ENCODE data around the gene REEP1.

REEP1 gene

DNA sequence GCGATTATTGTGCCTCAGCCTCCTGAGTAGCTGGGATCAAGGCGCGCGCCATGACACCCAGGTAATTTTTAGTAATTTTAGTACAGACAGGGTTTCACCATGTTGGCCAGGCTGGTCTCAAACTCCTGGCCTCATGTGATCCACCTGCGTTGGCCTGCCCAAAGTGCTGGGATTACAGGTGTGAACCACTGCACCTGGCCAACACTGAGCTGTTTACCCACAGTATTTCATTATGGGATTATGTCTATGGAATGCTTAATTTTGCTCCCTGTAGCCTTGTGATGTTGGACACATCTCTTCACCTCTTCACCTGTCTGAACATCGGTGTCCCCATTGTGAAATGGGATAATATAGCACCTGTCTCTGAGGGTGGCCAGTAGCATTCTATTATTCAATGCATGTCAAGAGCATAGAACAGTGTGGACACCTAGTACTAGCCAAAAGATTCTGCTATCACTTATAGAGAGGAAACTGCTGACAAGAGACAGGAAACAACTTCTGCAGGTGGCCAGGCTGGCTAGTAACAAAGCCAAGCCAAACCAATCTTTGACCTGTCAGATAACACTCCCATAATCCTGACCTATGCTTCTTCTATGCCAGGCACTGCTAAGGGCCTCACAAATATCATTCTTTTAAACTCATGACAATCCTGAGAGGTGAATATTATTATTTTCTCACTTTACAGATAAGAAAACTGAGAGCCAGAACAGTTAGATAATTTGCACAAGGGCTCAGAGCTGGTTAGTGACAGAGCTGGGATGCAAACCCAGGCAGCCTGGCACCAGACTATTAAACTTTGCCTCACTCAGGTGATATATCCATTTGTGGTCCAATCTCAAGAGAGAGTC, 29.4 kb upstream of the REEP1 start:
- no peak overlapping the region for H3K4me3 ChIP-seq (ENCODE audit: low read depth, low read length)
- TF ChIP-seq, protein P1, sequence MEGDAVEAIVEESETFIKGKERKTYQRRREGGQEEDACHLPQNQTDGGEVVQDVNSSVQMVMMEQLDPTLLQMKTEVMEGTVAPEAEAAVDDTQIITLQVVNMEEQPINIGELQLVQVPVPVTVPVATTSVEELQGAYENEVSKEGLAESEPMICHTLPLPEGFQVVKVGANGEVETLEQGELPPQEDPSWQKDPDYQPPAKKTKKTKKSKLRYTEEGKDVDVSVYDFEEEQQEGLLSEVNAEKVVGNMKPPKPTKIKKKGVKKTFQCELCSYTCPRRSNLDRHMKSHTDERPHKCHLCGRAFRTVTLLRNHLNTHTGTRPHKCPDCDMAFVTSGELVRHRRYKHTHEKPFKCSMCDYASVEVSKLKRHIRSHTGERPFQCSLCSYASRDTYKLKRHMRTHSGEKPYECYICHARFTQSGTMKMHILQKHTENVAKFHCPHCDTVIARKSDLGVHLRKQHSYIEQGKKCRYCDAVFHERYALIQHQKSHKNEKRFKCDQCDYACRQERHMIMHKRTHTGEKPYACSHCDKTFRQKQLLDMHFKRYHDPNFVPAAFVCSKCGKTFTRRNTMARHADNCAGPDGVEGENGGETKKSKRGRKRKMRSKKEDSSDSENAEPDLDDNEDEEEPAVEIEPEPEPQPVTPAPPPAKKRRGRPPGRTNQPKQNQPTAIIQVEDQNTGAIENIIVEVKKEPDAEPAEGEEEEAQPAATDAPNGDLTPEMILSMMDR (IDR thresholded peaks at IDR 0.05; ENCODE audit: borderline replicate concordance, insufficient read depth, low read depth, low read length), result no peak

DNA sequence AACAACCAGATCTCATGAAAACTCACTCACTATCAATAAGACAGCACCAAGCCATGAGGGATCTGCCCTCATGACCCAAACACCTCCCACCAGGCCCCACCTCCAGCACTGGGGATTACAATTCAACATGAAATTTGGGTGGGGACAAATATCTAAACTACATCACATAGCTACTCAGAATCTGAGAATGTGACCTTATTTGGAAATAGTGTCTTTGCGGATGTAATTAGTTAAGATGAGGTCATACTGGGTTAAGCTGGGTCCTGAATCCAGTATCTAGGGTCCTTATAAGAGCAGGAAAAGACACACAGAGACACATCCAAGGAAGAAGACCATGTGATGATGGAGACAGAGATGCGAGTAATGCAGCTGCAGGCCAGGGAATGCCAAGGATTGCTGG, 27.5 kb upstream of the REEP1 start:
- TF ChIP-seq, protein P1 (IDR thresholded peaks at IDR 0.05; ENCODE audit: borderline replicate concordance, insufficient read depth, low read depth, low read length), result no peak
- H3K4me3 ChIP-seq (ENCODE audit: low read depth, low read length), result no peak overlapping the region

DNA sequence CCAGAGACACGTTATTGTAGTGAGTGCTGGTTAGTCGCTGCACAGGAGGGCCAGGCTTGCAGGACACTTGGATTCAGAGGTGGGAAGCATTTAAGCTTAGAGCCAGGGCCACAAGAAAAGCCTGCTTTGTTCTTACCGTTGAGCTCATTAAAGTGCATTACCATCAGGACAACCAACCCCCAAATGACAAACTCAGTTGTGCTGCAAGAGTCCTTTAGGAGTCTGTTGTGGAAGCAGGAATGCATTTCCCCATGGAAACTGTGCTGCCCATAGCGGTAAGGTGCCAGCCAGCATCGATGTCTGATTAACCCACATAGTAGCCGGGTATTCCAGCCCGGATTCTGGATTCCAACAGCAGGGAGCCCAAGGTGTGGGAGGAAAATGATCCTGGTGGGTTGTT, 23.4 kb upstream of the REEP1 start:
- TF ChIP-seq, protein P1 (IDR thresholded peaks at IDR 0.05; ENCODE audit: borderline replicate concordance, insufficient read depth, low read depth, low read length), result no peak
- H3K4me3 ChIP-seq (ENCODE audit: low read depth, low read length), result no peak overlapping the region

DNA sequence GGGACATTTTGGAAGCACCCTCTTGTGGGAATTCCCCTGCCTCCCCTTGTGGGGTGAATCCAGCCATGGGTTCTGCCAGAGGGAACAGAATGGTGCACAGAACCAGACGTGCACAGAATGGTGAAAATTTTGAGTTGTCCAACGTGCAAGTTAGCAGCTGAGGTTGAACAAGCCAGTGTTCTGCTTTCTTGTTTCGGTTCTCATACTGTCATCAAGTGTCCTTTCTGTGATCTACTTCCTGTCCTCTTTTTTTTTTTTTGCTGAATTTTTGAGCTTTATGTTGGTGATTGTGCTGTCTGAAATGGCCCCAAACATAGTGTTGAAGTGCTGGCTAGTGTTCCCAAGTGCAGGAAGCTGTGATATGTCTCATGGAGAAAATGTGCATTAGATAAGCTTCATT, 21.5 kb upstream of the REEP1 start:
- TF ChIP-seq, protein P1 (IDR thresholded peaks at IDR 0.05; ENCODE audit: borderline replicate concordance, insufficient read depth, low read depth, low read length), result no peak
- no peak overlapping the region for H3K4me3 ChIP-seq (ENCODE audit: low read depth, low read length)

DNA sequence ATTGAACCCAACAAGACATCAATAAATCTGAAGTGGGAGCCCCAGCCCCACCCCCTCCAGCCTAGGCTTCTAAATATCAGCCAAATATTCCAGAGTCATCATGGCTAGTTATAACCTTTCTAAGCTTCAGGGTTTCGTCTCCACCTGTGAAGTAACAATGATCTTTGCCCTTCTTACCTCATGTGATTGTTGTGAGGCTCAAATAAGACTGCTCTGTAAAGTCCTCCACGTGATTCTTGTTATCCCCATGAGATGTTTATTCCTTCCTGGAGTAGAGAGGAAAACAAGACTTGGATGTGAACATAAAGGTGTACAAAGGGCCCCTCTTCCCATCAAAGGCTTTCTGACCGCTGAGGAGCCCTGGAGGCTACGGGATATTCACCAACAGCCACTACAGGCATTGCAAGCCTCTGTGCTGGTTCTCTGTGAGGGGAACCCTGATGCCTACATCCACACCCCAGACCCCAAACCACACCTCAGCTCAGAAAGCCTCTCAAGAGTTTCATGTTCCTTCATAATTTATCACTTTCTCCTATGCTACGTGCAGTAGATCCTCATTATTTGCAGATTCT, 20.1 kb upstream of the REEP1 start:
- TF ChIP-seq, protein P1 (IDR thresholded peaks at IDR 0.05; ENCODE audit: borderline replicate concordance, insufficient read depth, low read depth, low read length), result no peak
- H3K4me3 ChIP-seq (ENCODE audit: low read depth, low read length), result no peak overlapping the region

DNA sequence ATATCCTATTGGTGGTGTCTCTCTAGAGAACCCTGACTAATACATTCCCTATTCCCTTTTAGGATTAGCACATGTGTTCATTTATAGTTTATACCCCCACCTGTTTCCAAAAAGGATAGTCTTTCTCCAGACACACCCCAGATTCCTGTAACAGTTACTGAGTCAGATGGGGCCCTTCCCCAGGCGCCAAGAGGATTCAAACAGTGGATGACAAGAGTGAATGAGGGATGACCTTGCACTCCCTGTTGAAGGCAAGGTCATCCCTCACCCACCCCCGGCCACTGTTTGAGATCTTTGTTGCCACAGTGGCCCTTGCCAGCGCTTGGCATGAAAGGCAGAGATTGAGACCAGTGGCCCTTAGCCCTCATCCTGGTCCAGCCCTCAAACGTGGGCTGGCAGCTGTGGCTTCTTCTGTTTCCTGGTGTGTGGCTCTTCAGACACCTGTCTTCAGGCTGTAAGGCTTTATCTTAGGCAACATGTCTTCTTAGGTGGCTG, 15.3 kb upstream of the REEP1 start:
- H3K4me3 ChIP-seq (ENCODE audit: low read depth, low read length), result no peak overlapping the region
- TF ChIP-seq, protein P1 (IDR thresholded peaks at IDR 0.05; ENCODE audit: borderline replicate concordance, insufficient read depth, low read depth, low read length), result no peak
